Retinal pigment epithelial cell (primary cell): ENCODE measurements around the gene IGSF8.

Experiments used
- DNase-seq: peaks from one replicate; pipeline ENCODE4 v3.0.0-alpha.2; 2010; ENCODE audit warnings: low read depth
- H3K4me3 ChIP-seq: 2 replicates; pipeline ENCODE4 v1.5.1; 2011; ENCODE audit warnings: mild to moderate bottlenecking, low read length, control low read depth, moderate library complexity
- CTCF ChIP-seq: conservative IDR thresholded peaks from 2 replicates; pipeline ENCODE4 v1.5.1; 2011; ENCODE audit warnings: low read depth, low read length, control low read depth, inconsistent platforms

Gene IGSF8

GRCh38 chr1:160066829-160067745 is 31.3 kb downstream of the IGSF8 start:
- no peak for DNase-seq
- H3K4me3 ChIP-seq, result no peak overlapping the region
- no peak for TF ChIP-seq CTCF

GRCh38 chr1:160064746-160065145 is 33.7 kb downstream of the IGSF8 start:
- no peak for TF ChIP-seq CTCF

GRCh38 chr1:160064164-160064563 is 34.3 kb downstream of the IGSF8 start:
- H3K4me3 ChIP-seq, result no peak overlapping the region
- TF ChIP-seq CTCF, result no peak
- DNase-seq, result no peak

More at GRCh38 chr1:160064746-160065145, 33.7 kb downstream of the IGSF8 start:
- no peak overlapping the region for H3K4me3 ChIP-seq
- DNase-seq, result no peak

- no peak for DNase-seq
- no peak for TF ChIP-seq CTCF
- H3K4me3 ChIP-seq, result no peak overlapping the region
These were observed 35.2 kb downstream of the IGSF8 start for GRCh38 chr1:160063176-160063575.

GRCh38 chr1:160062230-160062532 is 36.2 kb downstream of the IGSF8 start:
- TF ChIP-seq CTCF, result no peak
- no peak overlapping the region for H3K4me3 ChIP-seq
- DNase-seq, result no peak

GRCh38 chr1:160061369-160062229 is 36.8 kb downstream of the IGSF8 start:
- no peak for TF ChIP-seq CTCF
- DNase-seq, result no peak
- H3K4me3 ChIP-seq, result no peak overlapping the region
